ENCODE results near the gene GINS2. TPM values are rescaled to one million over a fixed set of nuclear protein-coding genes. Genes with fewer than 3 reads are reported as not detected.

The GINS2 gene
- total RNA-seq, 1 experiment from 2014 or later: 53.3 TPM

DNA sequence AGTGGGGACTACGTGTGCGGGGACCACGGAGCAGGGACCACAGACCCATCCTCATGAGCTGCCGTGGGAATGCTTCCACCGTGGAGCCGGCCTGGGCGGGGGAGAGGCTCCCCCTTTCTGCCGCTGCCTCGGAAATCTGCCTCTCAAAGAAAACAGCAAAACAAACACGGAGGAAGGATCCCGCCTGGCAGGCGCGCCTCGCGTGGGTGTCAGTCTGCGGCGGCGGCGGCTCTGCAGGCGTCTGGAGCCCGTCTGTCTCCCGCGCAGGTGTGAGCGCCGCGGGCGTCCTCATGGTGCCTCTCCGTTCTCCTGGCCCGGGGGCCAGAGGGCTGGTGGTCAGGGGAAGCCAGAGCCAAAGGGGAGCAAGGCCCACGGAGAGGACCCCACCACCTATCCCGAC is 48.2 kb downstream of the GINS2 start:
- intact Hi-C loops (cut with micrococcal nuclease): no loop called here
- H3K4me2 ChIP-seq (ENCODE audit: low read length): no peak overlapping the region
- no peaks in the 10 kb centered on the region for H3K9me3 ChIP-seq (ENCODE audit: control insufficient read depth in 1 of 2, insufficient read depth in 1 of 2, low read depth in 1 of 2, low read length in 2 of 2)
- no peak overlapping the region for H3K4me3 ChIP-seq (replicated peaks in 1 of 2; ENCODE audit: low read depth in 1 of 2, low read length in 2 of 2)
- peaks cover 9% of the 10 kb centered on the region; the same call in 1 of the 2 replicates for H4K20me1 ChIP-seq (ENCODE audit: insufficient read depth)
- ChIA-PET RAD21 (ENCODE audit: low non-redundant PET in 1 of 2, low total read pairs in 2 of 2, uncharacterized antibody in 2 of 2, unreplicated experiment in 2 of 2) (no interaction called here), CTCF (no interaction called here), POLR2A (no interaction called here)
- DNase-seq (ENCODE audit: low read depth, low spot score): no peak
- peaks cover 16 to 44% of the 10 kb centered on the region in 2 experiments for H3K4me1 ChIP-seq (ENCODE audit: control insufficient read depth in 1 of 2, insufficient read depth in 2 of 2, low read length in 2 of 2)
- no peaks in the 10 kb centered on the region for H3K36me3 ChIP-seq (ENCODE audit: control insufficient read depth in 1 of 2, insufficient read depth in 2 of 2, low read length in 2 of 2)
- H3K27ac ChIP-seq (ENCODE audit: low read depth, low read length): no peak overlapping the region
- no peaks in the 10 kb centered on the region for H3K27me3 ChIP-seq (ENCODE audit: insufficient read depth, low read length)
- no peaks in the 10 kb centered on the region for H3K9me2 ChIP-seq (ENCODE audit: insufficient read depth)
- peaks cover 18% of the 10 kb centered on the region; the same call in 1 of the 2 replicates for H3K79me2 ChIP-seq (ENCODE audit: insufficient read depth, low read length)
- H3K9ac ChIP-seq (ENCODE audit: low read length): no peak overlapping the region
- ATAC-seq: no peak
- TF ChIP-seq RAD21 (IDR thresholded peaks at IDR 0.05; ENCODE audit: low read depth) (no peak), SIN3A (IDR thresholded peaks at IDR 0.05; ENCODE audit: low read depth) (no peak), TCF7L2 (IDR thresholded peaks at IDR 0.05; ENCODE audit: borderline replicate concordance, extremely low read depth, insufficient read depth, insufficient read length) (no peak), SRF (IDR thresholded peaks at IDR 0.05; ENCODE audit: low read depth) (no peak), FOSL1 (IDR thresholded peaks at IDR 0.05; ENCODE audit: low read depth) (no peak), CTCF (IDR thresholded peaks at IDR 0.05 in 2 of 3, conservative IDR thresholded peaks at IDR 0.05 in 1 of 3; ENCODE audit: borderline replicate concordance in 1 of 3, insufficient read depth in 1 of 3, low read depth in 2 of 3, low read length in 2 of 3) (no peak), POLR2A (IDR thresholded peaks at IDR 0.05; ENCODE audit: borderline replicate concordance, extremely low read depth, insufficient read depth, insufficient read length) (no peak), JUND (IDR thresholded peaks at IDR 0.05) (no peak), SP1 (IDR thresholded peaks at IDR 0.05; ENCODE audit: low read depth) (no peak), ELF1 (IDR thresholded peaks at IDR 0.05; ENCODE audit: borderline replicate concordance, low read depth) (no peak), YY1 (IDR thresholded peaks at IDR 0.05; ENCODE audit: extremely low read depth, insufficient replicate concordance, low read depth, low read length) (no peak), EZH2 (IDR thresholded peaks at IDR 0.05) (no peak), ZFX (IDR thresholded peaks at IDR 0.05) (no peak), ATF3 (IDR thresholded peaks at IDR 0.05) (no peak)
- TF ChIP-seq, protein P1, sequence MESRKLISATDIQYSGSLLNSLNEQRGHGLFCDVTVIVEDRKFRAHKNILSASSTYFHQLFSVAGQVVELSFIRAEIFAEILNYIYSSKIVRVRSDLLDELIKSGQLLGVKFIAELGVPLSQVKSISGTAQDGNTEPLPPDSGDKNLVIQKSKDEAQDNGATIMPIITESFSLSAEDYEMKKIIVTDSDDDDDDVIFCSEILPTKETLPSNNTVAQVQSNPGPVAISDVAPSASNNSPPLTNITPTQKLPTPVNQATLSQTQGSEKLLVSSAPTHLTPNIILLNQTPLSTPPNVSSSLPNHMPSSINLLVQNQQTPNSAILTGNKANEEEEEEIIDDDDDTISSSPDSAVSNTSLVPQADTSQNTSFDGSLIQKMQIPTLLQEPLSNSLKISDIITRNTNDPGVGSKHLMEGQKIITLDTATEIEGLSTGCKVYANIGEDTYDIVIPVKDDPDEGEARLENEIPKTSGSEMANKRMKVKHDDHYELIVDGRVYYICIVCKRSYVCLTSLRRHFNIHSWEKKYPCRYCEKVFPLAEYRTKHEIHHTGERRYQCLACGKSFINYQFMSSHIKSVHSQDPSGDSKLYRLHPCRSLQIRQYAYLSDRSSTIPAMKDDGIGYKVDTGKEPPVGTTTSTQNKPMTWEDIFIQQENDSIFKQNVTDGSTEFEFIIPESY (IDR thresholded peaks at IDR 0.05; ENCODE audit: extremely low read depth, insufficient replicate concordance, low read length): no peak
- TF ChIP-seq, protein P2, sequence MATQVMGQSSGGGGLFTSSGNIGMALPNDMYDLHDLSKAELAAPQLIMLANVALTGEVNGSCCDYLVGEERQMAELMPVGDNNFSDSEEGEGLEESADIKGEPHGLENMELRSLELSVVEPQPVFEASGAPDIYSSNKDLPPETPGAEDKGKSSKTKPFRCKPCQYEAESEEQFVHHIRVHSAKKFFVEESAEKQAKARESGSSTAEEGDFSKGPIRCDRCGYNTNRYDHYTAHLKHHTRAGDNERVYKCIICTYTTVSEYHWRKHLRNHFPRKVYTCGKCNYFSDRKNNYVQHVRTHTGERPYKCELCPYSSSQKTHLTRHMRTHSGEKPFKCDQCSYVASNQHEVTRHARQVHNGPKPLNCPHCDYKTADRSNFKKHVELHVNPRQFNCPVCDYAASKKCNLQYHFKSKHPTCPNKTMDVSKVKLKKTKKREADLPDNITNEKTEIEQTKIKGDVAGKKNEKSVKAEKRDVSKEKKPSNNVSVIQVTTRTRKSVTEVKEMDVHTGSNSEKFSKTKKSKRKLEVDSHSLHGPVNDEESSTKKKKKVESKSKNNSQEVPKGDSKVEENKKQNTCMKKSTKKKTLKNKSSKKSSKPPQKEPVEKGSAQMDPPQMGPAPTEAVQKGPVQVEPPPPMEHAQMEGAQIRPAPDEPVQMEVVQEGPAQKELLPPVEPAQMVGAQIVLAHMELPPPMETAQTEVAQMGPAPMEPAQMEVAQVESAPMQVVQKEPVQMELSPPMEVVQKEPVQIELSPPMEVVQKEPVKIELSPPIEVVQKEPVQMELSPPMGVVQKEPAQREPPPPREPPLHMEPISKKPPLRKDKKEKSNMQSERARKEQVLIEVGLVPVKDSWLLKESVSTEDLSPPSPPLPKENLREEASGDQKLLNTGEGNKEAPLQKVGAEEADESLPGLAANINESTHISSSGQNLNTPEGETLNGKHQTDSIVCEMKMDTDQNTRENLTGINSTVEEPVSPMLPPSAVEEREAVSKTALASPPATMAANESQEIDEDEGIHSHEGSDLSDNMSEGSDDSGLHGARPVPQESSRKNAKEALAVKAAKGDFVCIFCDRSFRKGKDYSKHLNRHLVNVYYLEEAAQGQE (IDR thresholded peaks at IDR 0.05; ENCODE audit: low read depth): no peak
- BruUV-seq (replicated peaks): no TSS peak
- no peak overlapping the region for H2AFZ ChIP-seq (ENCODE audit: low read depth, low read length, poor library complexity, severe bottlenecking)
